KMS-11 (cell line): ENCODE results near the gene MACROD2.

ENCODE experiments used
- H2AFZ ChIP-seq: fragments of 200-600 bp; sonication (generic); 2 replicates; pipeline ENCODE4 v1.6.1; 2016; ENCODE audit warnings: antibody characterized with exemption, mixed run types, low read depth
- H3K27ac ChIP-seq: fragments of 200-600 bp; sonication (generic); 2 replicates; pipeline ENCODE4 v1.6.1; 2016; ENCODE audit warnings: mild to moderate bottlenecking, mixed run types
- H3K27me3 ChIP-seq: fragments of 200-600 bp; sonication (generic); 2 replicates; pipeline ENCODE4 v1.6.1; 2017; ENCODE audit warnings: mild to moderate bottlenecking, low read depth, mixed run types, moderate library complexity; ENCODE audit not compliant: insufficient read depth
- H3K36me3 ChIP-seq: fragments of 200-600 bp; sonication (generic); 2 replicates; pipeline ENCODE4 v1.6.1; 2017; ENCODE audit warnings: mild to moderate bottlenecking, mixed run types; ENCODE audit not compliant: insufficient read depth
- H3K4me1 ChIP-seq: fragments of 200-600 bp; sonication (generic); 2 replicates; pipeline ENCODE4 v1.6.1; 2016; ENCODE audit warnings: mild to moderate bottlenecking, low read depth, mixed run types; ENCODE audit not compliant: poor library complexity, severe bottlenecking
- H3K4me2 ChIP-seq: fragments of 200-600 bp; sonication (generic); 2 replicates; pipeline ENCODE4 v1.7.0; 2016; ENCODE audit warnings: mild to moderate bottlenecking, mixed run types
- H3K4me3 ChIP-seq: fragments of 200-600 bp; sonication (generic); IDR thresholded peaks from 2 replicates; pipeline ENCODE4 v1.6.1; 2017; ENCODE audit warnings: low read depth, low read length, mixed read lengths; ENCODE audit not compliant: insufficient read depth
- H3K79me2 ChIP-seq: fragments of 200-600 bp; sonication (generic); 2 replicates; pipeline ENCODE4 v1.6.1; 2016; ENCODE audit warnings: low read depth, mixed run types; ENCODE audit not compliant: insufficient read depth
- H3K9ac ChIP-seq: fragments of 200-600 bp; sonication (generic); 2 replicates; pipeline ENCODE4 v1.6.1; 2016; ENCODE audit warnings: mild to moderate bottlenecking, mixed run types
- H4K20me1 ChIP-seq: fragments of 200-600 bp; sonication (generic); 2 replicates; pipeline ENCODE4 v1.6.1; 2016; ENCODE audit warnings: mild to moderate bottlenecking, mixed run types; ENCODE audit not compliant: insufficient read depth
- CTCF ChIP-seq: fragments of 200-600 bp; sonication (generic); conservative IDR thresholded peaks from 2 replicates; pipeline ENCODE4 v1.6.1; 2017; ENCODE audit warnings: low read depth, mild to moderate bottlenecking, antibody characterized with exemption, low read length, moderate library complexity, mixed read lengths

Gene MACROD2

DNA sequence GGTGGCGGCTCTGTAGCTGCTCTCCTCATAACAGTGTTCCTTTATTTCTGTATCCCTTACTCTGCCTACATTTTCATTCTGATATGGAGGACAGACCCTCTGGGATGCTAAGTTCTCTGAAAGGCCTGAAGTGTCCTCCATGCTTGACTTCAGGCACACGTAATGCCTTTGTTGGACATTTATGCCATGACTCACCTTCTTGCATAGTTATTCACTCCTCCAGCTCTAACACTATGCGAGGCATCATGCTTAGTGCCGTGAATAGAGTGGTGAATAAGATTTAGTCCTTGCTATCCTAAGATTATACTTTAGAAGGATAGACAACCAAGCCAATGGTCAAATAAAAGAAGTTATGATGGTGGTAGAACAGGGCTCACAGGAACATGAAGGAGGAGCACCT is 1103.0 kb downstream of the MACROD2 start:
- Histone ChIP-seq H3K27ac (no peak overlapping the region), H3K4me1 (no peaks in the 10 kb centered on the region), H3K79me2 (no peaks in the 10 kb centered on the region), H3K27me3 (no peaks in the 10 kb centered on the region), H4K20me1 (no peaks in the 10 kb centered on the region), H3K4me2 (no peak overlapping the region), H2AFZ (no peak overlapping the region), H3K36me3 (no peaks in the 10 kb centered on the region), H3K4me3 (no peak overlapping the region), H3K9ac (no peak overlapping the region)
- TF ChIP-seq CTCF, result no peak

GRCh38 chr20:15099130-15099529 is 1103.8 kb downstream of the MACROD2 start:
- TF ChIP-seq CTCF, result no peak
- Histone ChIP-seq H3K79me2 (no peaks in the 10 kb centered on the region), H3K4me3 (no peak overlapping the region), H3K27me3 (no peaks in the 10 kb centered on the region), H4K20me1 (no peaks in the 10 kb centered on the region), H3K9ac (no peak overlapping the region), H3K4me2 (no peak overlapping the region), H3K4me1 (no peaks in the 10 kb centered on the region), H3K27ac (no peak overlapping the region), H2AFZ (no peak overlapping the region), H3K36me3 (no peaks in the 10 kb centered on the region)

- TF ChIP-seq CTCF, result no peak
- H4K20me1 ChIP-seq, result no peaks in the 10 kb centered on the region
- no peak overlapping the region for H3K4me3 ChIP-seq
- H3K27ac ChIP-seq, result no peak overlapping the region
- H3K27me3 ChIP-seq, result no peaks in the 10 kb centered on the region
- H3K36me3 ChIP-seq, result no peaks in the 10 kb centered on the region
- H3K79me2 ChIP-seq, result no peaks in the 10 kb centered on the region
- H3K9ac ChIP-seq, result no peak overlapping the region
- no peaks in the 10 kb centered on the region for H3K4me1 ChIP-seq
- H3K4me2 ChIP-seq, result no peak overlapping the region
- no peak overlapping the region for H2AFZ ChIP-seq
Observed at GRCh38 chr20:15100506-15101160, 1105.3 kb downstream of the MACROD2 start.

DNA sequence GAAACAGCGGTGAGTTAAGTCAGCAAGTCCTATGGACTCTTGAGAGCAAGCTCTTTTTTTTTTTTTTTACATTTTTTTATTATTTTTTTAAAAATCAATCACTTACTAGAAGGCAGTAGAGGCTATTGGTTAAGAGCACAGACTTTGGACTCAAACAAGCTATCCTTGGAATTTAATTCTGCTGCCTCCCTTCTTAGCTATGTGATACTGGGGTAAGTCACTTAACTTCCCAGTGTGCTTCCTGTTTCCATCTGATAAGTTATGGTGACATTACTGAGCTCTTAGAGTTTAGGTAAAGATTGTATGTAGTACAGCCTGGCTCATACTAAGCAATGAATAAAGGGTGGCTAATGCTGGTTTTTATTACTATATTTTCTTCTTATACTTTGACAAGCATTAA is 1112.6 kb downstream of the MACROD2 start:
- Histone ChIP-seq H3K4me2 (no peak overlapping the region), H3K36me3 (no peaks in the 10 kb centered on the region), H3K4me1 (no peaks in the 10 kb centered on the region), H3K27ac (no peak overlapping the region), H2AFZ (no peak overlapping the region), H4K20me1 (no peaks in the 10 kb centered on the region), H3K27me3 (no peaks in the 10 kb centered on the region), H3K4me3 (no peak overlapping the region), H3K79me2 (no peaks in the 10 kb centered on the region), H3K9ac (no peak overlapping the region)
- TF ChIP-seq CTCF, result no peak
